ENCODE measurements around the gene TCAIM. TPM values are rescaled to one million over a fixed set of nuclear protein-coding genes. Genes with fewer than 3 reads are reported as not detected.
"Not testable (repeated sequence)": the region's sequence is repeated elsewhere in the genome, so short reads cannot be mapped to it uniquely, and the experiment has no call there.

The TCAIM gene
- total RNA-seq, 3 donors from 2014 or later: 19.7 to 25.2 (median 24.2) TPM

DNA sequence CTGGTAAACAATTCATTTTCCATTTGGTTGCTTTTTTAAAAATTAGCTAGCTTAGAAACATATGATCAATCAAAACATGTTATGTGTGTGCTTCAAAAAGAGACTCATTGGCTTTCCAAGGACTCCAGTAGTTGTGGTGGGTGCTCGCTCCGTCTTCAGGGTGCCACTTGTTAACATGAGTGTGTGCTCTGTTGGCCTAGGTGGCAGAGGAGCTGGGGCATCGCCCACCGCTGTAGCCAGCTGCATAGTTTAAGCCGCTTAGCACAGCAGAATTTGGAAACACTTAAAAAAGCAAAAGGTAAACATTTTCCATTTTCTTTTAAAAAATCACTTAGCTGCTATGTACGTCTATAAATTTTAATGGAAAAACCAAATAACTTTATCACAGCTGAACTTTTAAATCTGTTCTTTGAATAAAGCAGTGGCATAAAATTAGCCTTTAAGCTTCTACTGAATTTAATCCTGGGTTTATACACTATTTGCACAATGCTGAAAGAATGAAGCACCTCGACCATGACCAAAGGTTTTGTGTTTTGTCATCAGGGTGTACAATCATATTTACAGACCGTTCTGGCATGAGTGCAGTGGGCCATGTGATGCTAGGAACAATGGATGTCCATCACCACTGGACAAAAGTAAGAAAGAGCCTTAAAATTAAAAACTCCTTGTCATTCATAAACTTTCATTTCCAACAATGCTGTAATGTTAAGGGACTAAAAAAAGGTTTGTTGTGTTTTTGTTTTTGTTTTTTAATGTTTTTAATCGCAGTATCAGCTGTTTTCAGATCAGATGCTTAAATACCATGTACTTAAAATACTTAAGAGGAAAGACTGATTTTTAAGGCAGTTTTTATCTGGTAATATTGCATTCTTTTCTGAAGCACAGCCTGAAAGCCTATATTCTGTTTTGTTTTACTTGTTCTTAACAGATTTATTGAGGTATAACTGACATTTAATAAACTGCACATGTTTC is 57.9 kb downstream of the TCAIM start:
- Histone ChIP-seq H3K9me3 (no peaks in the 10 kb centered on the region), H3K27me3 (no peaks in the 10 kb centered on the region), H3K4me3 (no peak overlapping the region), H3K4me1 (no peaks in the 10 kb centered on the region), H3K27ac (no peak overlapping the region), H3K36me3 (peaks cover 5% of the 10 kb centered on the region)
- no peak for TF ChIP-seq POLR2A (IDR thresholded peaks at IDR 0.05)
- TF ChIP-seq, protein P1, sequence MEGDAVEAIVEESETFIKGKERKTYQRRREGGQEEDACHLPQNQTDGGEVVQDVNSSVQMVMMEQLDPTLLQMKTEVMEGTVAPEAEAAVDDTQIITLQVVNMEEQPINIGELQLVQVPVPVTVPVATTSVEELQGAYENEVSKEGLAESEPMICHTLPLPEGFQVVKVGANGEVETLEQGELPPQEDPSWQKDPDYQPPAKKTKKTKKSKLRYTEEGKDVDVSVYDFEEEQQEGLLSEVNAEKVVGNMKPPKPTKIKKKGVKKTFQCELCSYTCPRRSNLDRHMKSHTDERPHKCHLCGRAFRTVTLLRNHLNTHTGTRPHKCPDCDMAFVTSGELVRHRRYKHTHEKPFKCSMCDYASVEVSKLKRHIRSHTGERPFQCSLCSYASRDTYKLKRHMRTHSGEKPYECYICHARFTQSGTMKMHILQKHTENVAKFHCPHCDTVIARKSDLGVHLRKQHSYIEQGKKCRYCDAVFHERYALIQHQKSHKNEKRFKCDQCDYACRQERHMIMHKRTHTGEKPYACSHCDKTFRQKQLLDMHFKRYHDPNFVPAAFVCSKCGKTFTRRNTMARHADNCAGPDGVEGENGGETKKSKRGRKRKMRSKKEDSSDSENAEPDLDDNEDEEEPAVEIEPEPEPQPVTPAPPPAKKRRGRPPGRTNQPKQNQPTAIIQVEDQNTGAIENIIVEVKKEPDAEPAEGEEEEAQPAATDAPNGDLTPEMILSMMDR (IDR thresholded peaks at IDR 0.05): no peak
- no peak for TF ChIP-seq POLR2AphosphoS5 (IDR thresholded peaks at IDR 0.05)
- intact Hi-C loops (cut with DNase I; ENCODE audit: low total_unique reads): loop anchor here (5.0 kb wide), 1 partner anchor 1124 kb away; no protein-coding TSS in a partner anchor
- DNase-seq (ENCODE audit: low spot score in 2 of 2): no peak

DNA sequence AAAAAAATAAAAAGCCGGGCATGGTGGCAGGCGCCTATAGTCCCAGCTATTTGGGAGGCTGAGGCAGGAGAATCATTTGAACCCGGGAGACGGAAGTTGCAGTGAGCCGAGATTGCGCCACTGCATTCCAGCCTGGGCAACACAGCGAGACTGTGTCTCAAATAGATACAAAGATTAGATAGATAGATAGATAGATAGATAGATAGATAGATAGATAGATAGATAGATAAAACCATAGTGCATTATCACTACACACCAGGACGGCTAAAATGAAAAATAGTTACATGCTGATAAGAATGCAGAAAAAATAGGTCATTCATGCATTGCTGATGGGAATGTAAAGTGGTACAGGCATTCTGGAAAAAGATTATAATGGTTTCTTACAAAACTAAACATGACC is 59.7 kb downstream of the TCAIM start:
- not testable (repeated sequence) for H3K36me3 ChIP-seq; H3K9me3 ChIP-seq; DNase-seq (ENCODE audit: low spot score in 2 of 2); H3K4me1 ChIP-seq; H3K27me3 ChIP-seq; H3K27ac ChIP-seq; H3K4me3 ChIP-seq
- intact Hi-C loops (cut with DNase I; ENCODE audit: low total_unique reads): loop anchor here (5.0 kb wide), 1 partner anchor 1126 kb away; no protein-coding TSS in a partner anchor

DNA sequence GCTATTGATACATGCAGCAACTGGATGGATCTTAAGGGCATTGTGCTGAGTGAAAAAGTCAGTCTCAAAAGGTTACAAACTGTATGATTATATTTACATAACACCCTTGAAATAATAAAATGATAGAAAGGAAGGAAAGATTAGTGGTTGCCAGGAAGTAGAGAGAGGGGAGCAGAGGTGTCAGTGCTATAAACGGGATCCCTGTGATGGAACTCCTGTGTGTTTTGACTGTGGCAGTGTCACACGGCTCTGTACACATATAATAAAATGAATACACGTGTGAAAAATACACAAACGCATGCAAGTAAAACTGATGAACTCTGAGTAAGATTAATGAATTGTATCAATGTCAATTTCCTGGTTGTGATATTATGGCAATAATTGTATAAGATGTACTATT is 60.3 kb downstream of the TCAIM start:
- TF ChIP-seq, protein P1 (IDR thresholded peaks at IDR 0.05): no peak
- no peak for TF ChIP-seq POLR2A (IDR thresholded peaks at IDR 0.05)
- H3K36me3 ChIP-seq: peaks cover 4% of the 10 kb centered on the region

DNA sequence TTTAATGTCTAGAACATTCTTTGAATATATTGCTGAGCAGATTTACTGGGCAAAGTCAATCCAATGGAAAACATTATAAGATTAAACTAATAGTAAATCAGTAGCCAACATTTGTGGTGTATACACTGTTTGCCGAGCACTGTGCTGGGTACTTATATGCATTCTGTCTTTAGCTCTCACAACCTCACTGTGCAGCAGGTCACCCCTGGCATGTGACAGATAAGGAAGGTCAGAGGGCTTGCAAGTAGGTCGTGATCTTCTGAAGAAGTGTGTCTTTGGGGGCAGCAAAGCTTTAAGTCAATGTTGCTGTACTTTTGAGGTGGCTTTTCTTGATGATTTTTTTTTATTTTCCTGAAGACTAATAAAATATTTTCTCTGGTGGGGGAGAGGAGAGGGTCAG is 62.2 kb downstream of the TCAIM start:
- H3K9me3 ChIP-seq: no peaks in the 10 kb centered on the region
- intact Hi-C loops (cut with DNase I; ENCODE audit: low total_unique reads): no loop called here
- TF ChIP-seq POLR2AphosphoS5 (IDR thresholded peaks at IDR 0.05): no peak
- DNase-seq (ENCODE audit: low spot score in 2 of 2): no peak
- H3K27ac ChIP-seq: no peak overlapping the region
- H3K4me3 ChIP-seq: no peak overlapping the region
- no peaks in the 10 kb centered on the region for H3K4me1 ChIP-seq
- no peaks in the 10 kb centered on the region for H3K27me3 ChIP-seq
- H3K36me3 ChIP-seq: no peaks in the 10 kb centered on the region

More for the DNA sequence above, 60.3 kb downstream of the TCAIM start:
- H3K27ac ChIP-seq: no peak overlapping the region
- no peak for DNase-seq (ENCODE audit: low spot score in 2 of 2)
- intact Hi-C loops (cut with DNase I; ENCODE audit: low total_unique reads): loop anchor here (5.0 kb wide), 1 partner anchor 1127 kb away; no protein-coding TSS in a partner anchor
- H3K9me3 ChIP-seq: no peaks in the 10 kb centered on the region
- no peaks in the 10 kb centered on the region for H3K27me3 ChIP-seq
- no peak overlapping the region for H3K4me3 ChIP-seq
- no peaks in the 10 kb centered on the region for H3K4me1 ChIP-seq

DNA sequence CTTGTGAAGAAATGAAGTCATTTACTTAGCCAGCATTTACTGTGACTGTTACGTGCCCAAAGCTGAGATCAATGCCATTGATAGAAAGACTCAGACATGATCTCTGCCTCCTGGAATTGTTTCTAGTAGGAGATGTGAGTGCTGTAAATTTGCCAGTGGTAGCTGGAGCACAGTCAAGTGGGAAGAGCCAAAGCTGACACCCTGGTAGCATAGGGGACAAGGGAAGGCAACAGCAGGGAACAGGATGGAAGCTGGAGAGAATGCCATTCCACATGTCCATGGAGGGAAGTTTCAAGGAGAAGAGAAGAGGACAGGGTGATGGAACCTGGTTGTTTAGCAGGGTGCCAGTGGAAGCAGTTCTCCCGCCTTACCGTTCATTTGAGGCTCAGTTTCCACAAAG is 64.0 kb downstream of the TCAIM start:
- H3K27ac ChIP-seq: no peak overlapping the region
- H3K27me3 ChIP-seq: no peaks in the 10 kb centered on the region
- TF ChIP-seq POLR2A (IDR thresholded peaks at IDR 0.05): no peak
- TF ChIP-seq POLR2AphosphoS5 (IDR thresholded peaks at IDR 0.05): no peak
- TF ChIP-seq, protein P1 (IDR thresholded peaks at IDR 0.05): no peak
- no peaks in the 10 kb centered on the region for H3K4me1 ChIP-seq
- no peak for DNase-seq (ENCODE audit: low spot score in 2 of 2)
- no peaks in the 10 kb centered on the region for H3K36me3 ChIP-seq
- H3K4me3 ChIP-seq: no peak overlapping the region
- no peaks in the 10 kb centered on the region for H3K9me3 ChIP-seq
- intact Hi-C loops (cut with DNase I; ENCODE audit: low total_unique reads): no loop called here

DNA sequence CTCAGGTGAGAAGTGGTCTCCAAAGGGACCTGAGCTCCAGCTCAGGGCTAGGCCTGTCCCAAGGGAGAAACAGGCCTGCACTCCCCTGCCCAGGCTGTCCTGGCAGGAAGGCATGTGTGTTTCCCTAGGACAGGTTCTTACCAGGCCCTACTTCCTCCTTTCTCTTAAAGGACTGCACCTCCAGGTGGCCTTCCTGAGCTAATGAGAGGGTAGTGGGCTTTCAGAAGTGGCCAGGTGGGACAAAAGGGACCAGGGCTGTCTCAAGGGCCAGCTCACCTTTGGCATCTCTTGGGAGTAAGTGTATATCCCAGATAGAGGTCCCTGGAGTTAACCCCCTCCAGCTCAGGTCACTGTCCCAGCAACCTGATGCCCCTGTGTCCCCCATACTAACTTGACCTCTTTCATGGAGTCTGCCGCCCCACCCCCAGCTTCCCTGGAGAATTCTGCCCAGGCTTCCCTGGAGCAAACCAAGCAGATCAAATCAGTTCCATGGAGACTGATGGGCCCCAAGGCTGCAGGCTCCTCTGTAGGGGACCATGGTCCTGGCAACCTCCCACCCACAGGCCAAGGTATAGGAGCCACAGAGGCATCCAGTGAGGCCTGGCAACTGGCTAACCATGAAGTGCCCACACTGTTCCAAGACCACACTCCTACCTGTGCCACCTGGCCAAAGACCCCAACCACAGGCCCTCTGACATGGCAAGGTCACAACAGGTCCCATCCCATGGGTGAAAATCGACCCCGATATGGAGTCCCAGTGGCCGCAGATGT is 71.3 kb downstream of the TCAIM start:
- no peak overlapping the region for H3K4me3 ChIP-seq
- H3K9me3 ChIP-seq: no peaks in the 10 kb centered on the region
- no peak for DNase-seq (ENCODE audit: low spot score in 2 of 2)
- H3K27me3 ChIP-seq: no peaks in the 10 kb centered on the region
- intact Hi-C loops (cut with DNase I; ENCODE audit: low total_unique reads): no loop called here
- no peak overlapping the region for H3K27ac ChIP-seq
- no peaks in the 10 kb centered on the region for H3K36me3 ChIP-seq
- TF ChIP-seq POLR2A (IDR thresholded peaks at IDR 0.05) (no peak), POLR2AphosphoS5 (IDR thresholded peaks at IDR 0.05) (no peak)
- TF ChIP-seq, protein P1 (IDR thresholded peaks at IDR 0.05): no peak
- no peaks in the 10 kb centered on the region for H3K4me1 ChIP-seq

Data from breast epithelium (tissue), 4 donors.